Liver (tissue), 9 donors: Measurements from ENCODE around the gene PGAM5. TPM values are rescaled to one million over a fixed set of nuclear protein-coding genes. Genes with fewer than 3 reads are reported as not detected.

Experiments
- DNase-seq: peaks from one replicate; pipeline ENCODE4 v3.0.0-alpha.2; 2017; ENCODE audit warnings: low spot score
- H3K27ac ChIP-seq, 2 donors: one replicate each; pipeline ENCODE4 v1.7.0; 2013; ENCODE audit warnings: inconsistent platforms in 2 of 2, low read length in 2 of 2, control low read depth in 1 of 2, low read depth in 1 of 2, mild to moderate bottlenecking in 1 of 2
- H3K27me3 ChIP-seq, 4 donors: one replicate each; pipeline versions ENCODE4 v1.6.1 to v1.7.0; 2013; ENCODE audit warnings: low read length in 3 of 4, inconsistent platforms in 1 of 4, mild to moderate bottlenecking in 1 of 4, moderate library complexity in 1 of 4; ENCODE audit not compliant: control insufficient read depth in 4 of 4, insufficient read depth in 4 of 4
- H3K36me3 ChIP-seq, 4 donors: one replicate each; pipeline versions ENCODE4 v1.6.1 to v1.7.0; 2013; ENCODE audit warnings: low read length in 3 of 4, mild to moderate bottlenecking in 3 of 4, low read depth in 1 of 4, moderate library complexity in 1 of 4; ENCODE audit not compliant: control insufficient read depth in 4 of 4, insufficient read depth in 3 of 4
- H3K4me1 ChIP-seq, 4 donors: one replicate each; pipeline versions ENCODE4 v1.6.1 to v1.7.0; 2013; ENCODE audit warnings: low read length in 3 of 4, mild to moderate bottlenecking in 3 of 4, moderate library complexity in 1 of 4; ENCODE audit not compliant: control insufficient read depth in 4 of 4, insufficient read depth in 4 of 4
- H3K4me3 ChIP-seq, 3 donors: one replicate each; pipeline versions ENCODE4 v1.6.1 to v1.7.0; 2013; ENCODE audit warnings: low read length in 3 of 3, control low read depth in 1 of 3, low read depth in 1 of 3, mild to moderate bottlenecking in 1 of 3
- H3K9ac ChIP-seq, 2 donors: one replicate each; pipeline ENCODE4 v1.7.0; 2013; ENCODE audit warnings: low read length in 2 of 2, mild to moderate bottlenecking in 2 of 2, moderate library complexity in 2 of 2, control low read depth in 1 of 2, low read depth in 1 of 2
- H3K9me3 ChIP-seq, 4 donors: one replicate each; pipeline versions ENCODE4 v1.6.1 to v1.7.0; 2013; ENCODE audit warnings: low read length in 3 of 4; ENCODE audit not compliant: control insufficient read depth in 4 of 4
- EGR1 ChIP-seq, 2 donors: IDR thresholded peaks; 2 replicates each; pipeline ENCODE4 v1.6.1; 2016 to 2018; ENCODE audit warnings: antibody characterized with exemption in 2 of 2, low read depth in 2 of 2
- FOXA1 ChIP-seq: IDR thresholded peaks from 2 replicates; pipeline ENCODE4 v1.6.1; 2016; ENCODE audit warnings: antibody characterized with exemption
- FOXA2 ChIP-seq: IDR thresholded peaks from 2 replicates; pipeline ENCODE4 v1.6.1; 2016; ENCODE audit warnings: antibody characterized with exemption
- GABPA ChIP-seq, 2 donors: IDR thresholded peaks in 1 of 2; conservative IDR thresholded peaks in 1 of 2; 2 replicates each; pipeline ENCODE4 v1.6.1; 2016; ENCODE audit warnings: antibody characterized with exemption in 2 of 2, mild to moderate bottlenecking in 1 of 2, moderate library complexity in 1 of 2
- HNF4G ChIP-seq: IDR thresholded peaks from 2 replicates; pipeline ENCODE4 v1.6.1; 2016; ENCODE audit warnings: antibody characterized with exemption
- RAD21 ChIP-seq, 2 donors: IDR thresholded peaks; 2 replicates each; pipeline ENCODE4 v1.6.1; 2016; ENCODE audit warnings: antibody characterized with exemption in 2 of 2, mild to moderate bottlenecking in 2 of 2
- RXRA ChIP-seq, 2 donors: IDR thresholded peaks; 2 replicates each; pipeline ENCODE4 v1.6.1; 2017 to 2018; ENCODE audit warnings: antibody characterized with exemption in 2 of 2, mild to moderate bottlenecking in 1 of 2
- SP1 ChIP-seq: IDR thresholded peaks from 2 replicates; pipeline ENCODE4 v1.6.1; 2018; ENCODE audit warnings: antibody characterized with exemption, mild to moderate bottlenecking
- TAF1 ChIP-seq: conservative IDR thresholded peaks from 2 replicates; pipeline ENCODE4 v1.6.1; 2016; ENCODE audit warnings: antibody characterized with exemption, mild to moderate bottlenecking
- WGBS: extraction: QIAGEN DNeasy Blood & Tissue Kit; methylation state at CpG from one replicate; pipeline ENCODE4 v1.1.7; 2013; 5-methylcytosine and 5-hydroxymethylcytosine counted together
- polyA plus RNA-seq, 2 donors: library from polyadenylated mRNA; stranded (reverse) in 1 of 2; unstranded in 1 of 2; fragments of 200-250 nt in 1 of 2; fragments of >200 nt in 1 of 2; fragmentation: Nextera tagmentation in 1 of 2; extraction: Ambion mirVana in 1 of 2; gene quantifications; one replicate each; pipeline versions ENCODE4 v1.2.1 to v1.2.3, GENCODE V29; 2013 to 2015
- total RNA-seq, 2 donors: library from RNA; depleted of rRNA; stranded (reverse); fragments of >200 nt; gene quantifications; one replicate each; pipeline ENCODE4 v1.2.3, GENCODE V29; 2014
- TF ChIP-seq, protein P1 (sequence below): fragments of 150-350 bp; IDR thresholded peaks from 2 replicates; pipeline ENCODE4 v1.5.1; 2017; ENCODE audit warnings: improper control_type of control experiment, low read depth, low read length; ENCODE audit not compliant: missing input control
- TF ChIP-seq, protein P2 (sequence below): IDR thresholded peaks from 2 replicates; pipeline ENCODE4 v1.6.1; 2016; ENCODE audit warnings: antibody characterized with exemption
- TF ChIP-seq, protein P3 (sequence below): IDR thresholded peaks from 2 replicates; pipeline ENCODE4 v1.6.1; 2016; ENCODE audit warnings: antibody characterized with exemption, mild to moderate bottlenecking
- TF ChIP-seq, protein P4 (sequence below): IDR thresholded peaks from 2 replicates; pipeline ENCODE4 v1.6.1; 2016; ENCODE audit warnings: antibody characterized with exemption
- TF ChIP-seq, protein P5 (sequence below): IDR thresholded peaks from 2 replicates; pipeline ENCODE4 v1.6.1; 2016; ENCODE audit warnings: antibody characterized with exemption
- donor health status: healthy.
- donor health status: healthy.
- donor health status: healthy.
- donor health status: healthy.
- donor health status: healthy.

The PGAM5 gene
- total and polyA plus RNA-seq, 4 donors, result 6.3 to 34.0 (median 22.2) TPM

DNA sequence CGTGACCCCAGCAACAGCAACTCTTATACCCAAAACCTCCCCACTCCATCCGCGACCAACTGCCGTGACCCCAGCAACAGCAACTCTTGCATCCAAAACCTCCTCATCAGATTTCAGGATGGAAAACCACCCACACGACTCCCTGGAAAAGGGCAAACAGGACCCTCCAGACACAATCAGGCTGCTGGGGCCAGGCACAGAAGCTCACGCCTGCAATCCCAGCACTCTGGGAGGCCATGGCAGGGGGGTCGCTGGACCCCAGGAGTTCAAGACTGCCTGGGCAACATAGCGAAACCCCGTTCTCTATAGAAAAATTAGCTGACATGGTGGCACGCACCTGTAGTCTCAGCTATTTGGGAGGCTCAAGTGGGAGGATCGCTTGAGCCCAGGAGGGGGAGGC, 19.7 kb downstream of the PGAM5 start:
- Histone ChIP-seq H3K9me3 (no peaks in the 10 kb centered on the region), H3K27ac (no peak overlapping the region), H3K27me3 (no peaks in the 10 kb centered on the region), H3K9ac (no peak overlapping the region), H3K4me1 (no peaks in the 10 kb centered on the region), H3K36me3 (peaks cover 19 to 83% (median 52%) of the 10 kb centered on the region in 4 donors), H3K4me3 (no peak overlapping the region)
- DNase-seq, result no peak
- 93% methylated on average over 11 of the region's 11 CpGs for WGBS
- TF ChIP-seq FOXA1 (no peak), FOXA2 (no peak)

DNA sequence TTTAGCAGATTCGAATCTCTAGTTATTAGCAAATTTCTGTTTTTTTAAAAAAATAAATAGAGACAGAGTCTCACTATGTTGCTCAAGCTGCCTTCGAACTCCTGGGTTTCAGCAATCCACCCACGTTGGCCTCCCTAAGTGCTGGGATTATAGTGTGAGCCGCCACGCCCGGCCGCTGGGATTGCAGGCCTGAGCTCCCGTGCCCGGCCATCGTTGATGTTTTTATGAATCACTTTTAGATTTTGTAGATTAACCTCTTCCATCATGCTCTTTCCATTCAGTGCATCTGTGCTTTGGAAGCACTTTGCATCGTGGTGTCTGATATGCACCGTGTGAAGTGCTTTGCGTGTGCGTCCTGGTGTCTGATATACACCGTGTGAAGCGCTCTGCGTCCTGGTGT, 20.9 kb downstream of the PGAM5 start:
- no peak overlapping the region for H3K27ac ChIP-seq
- no peak for TF ChIP-seq HNF4G
- TF ChIP-seq RAD21 (IDR thresholded peaks at IDR 0.05), result no peak
- TF ChIP-seq, protein P1, sequence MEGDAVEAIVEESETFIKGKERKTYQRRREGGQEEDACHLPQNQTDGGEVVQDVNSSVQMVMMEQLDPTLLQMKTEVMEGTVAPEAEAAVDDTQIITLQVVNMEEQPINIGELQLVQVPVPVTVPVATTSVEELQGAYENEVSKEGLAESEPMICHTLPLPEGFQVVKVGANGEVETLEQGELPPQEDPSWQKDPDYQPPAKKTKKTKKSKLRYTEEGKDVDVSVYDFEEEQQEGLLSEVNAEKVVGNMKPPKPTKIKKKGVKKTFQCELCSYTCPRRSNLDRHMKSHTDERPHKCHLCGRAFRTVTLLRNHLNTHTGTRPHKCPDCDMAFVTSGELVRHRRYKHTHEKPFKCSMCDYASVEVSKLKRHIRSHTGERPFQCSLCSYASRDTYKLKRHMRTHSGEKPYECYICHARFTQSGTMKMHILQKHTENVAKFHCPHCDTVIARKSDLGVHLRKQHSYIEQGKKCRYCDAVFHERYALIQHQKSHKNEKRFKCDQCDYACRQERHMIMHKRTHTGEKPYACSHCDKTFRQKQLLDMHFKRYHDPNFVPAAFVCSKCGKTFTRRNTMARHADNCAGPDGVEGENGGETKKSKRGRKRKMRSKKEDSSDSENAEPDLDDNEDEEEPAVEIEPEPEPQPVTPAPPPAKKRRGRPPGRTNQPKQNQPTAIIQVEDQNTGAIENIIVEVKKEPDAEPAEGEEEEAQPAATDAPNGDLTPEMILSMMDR, result no peak
- TF ChIP-seq EGR1 (IDR thresholded peaks at IDR 0.05; ENCODE audit: low read depth in 2 of 2), result no peak
- no peak for TF ChIP-seq SP1
- TF ChIP-seq, protein P2, sequence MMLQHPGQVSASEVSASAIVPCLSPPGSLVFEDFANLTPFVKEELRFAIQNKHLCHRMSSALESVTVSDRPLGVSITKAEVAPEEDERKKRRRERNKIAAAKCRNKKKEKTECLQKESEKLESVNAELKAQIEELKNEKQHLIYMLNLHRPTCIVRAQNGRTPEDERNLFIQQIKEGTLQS, result no peak
- no peak for TF ChIP-seq GABPA (IDR thresholded peaks at IDR 0.05 in 1 of 2, conservative IDR thresholded peaks at IDR 0.05 in 1 of 2)
- TF ChIP-seq, protein P3, sequence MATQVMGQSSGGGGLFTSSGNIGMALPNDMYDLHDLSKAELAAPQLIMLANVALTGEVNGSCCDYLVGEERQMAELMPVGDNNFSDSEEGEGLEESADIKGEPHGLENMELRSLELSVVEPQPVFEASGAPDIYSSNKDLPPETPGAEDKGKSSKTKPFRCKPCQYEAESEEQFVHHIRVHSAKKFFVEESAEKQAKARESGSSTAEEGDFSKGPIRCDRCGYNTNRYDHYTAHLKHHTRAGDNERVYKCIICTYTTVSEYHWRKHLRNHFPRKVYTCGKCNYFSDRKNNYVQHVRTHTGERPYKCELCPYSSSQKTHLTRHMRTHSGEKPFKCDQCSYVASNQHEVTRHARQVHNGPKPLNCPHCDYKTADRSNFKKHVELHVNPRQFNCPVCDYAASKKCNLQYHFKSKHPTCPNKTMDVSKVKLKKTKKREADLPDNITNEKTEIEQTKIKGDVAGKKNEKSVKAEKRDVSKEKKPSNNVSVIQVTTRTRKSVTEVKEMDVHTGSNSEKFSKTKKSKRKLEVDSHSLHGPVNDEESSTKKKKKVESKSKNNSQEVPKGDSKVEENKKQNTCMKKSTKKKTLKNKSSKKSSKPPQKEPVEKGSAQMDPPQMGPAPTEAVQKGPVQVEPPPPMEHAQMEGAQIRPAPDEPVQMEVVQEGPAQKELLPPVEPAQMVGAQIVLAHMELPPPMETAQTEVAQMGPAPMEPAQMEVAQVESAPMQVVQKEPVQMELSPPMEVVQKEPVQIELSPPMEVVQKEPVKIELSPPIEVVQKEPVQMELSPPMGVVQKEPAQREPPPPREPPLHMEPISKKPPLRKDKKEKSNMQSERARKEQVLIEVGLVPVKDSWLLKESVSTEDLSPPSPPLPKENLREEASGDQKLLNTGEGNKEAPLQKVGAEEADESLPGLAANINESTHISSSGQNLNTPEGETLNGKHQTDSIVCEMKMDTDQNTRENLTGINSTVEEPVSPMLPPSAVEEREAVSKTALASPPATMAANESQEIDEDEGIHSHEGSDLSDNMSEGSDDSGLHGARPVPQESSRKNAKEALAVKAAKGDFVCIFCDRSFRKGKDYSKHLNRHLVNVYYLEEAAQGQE, result no peak
- no peak for TF ChIP-seq FOXA1
- TF ChIP-seq, protein P4, sequence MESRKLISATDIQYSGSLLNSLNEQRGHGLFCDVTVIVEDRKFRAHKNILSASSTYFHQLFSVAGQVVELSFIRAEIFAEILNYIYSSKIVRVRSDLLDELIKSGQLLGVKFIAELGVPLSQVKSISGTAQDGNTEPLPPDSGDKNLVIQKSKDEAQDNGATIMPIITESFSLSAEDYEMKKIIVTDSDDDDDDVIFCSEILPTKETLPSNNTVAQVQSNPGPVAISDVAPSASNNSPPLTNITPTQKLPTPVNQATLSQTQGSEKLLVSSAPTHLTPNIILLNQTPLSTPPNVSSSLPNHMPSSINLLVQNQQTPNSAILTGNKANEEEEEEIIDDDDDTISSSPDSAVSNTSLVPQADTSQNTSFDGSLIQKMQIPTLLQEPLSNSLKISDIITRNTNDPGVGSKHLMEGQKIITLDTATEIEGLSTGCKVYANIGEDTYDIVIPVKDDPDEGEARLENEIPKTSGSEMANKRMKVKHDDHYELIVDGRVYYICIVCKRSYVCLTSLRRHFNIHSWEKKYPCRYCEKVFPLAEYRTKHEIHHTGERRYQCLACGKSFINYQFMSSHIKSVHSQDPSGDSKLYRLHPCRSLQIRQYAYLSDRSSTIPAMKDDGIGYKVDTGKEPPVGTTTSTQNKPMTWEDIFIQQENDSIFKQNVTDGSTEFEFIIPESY, result no peak
- no peak for TF ChIP-seq RXRA (IDR thresholded peaks at IDR 0.05)
- TF ChIP-seq, protein P5, sequence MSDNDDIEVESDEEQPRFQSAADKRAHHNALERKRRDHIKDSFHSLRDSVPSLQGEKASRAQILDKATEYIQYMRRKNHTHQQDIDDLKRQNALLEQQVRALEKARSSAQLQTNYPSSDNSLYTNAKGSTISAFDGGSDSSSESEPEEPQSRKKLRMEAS, result no peak
- TF ChIP-seq FOXA2, result no peak
- TF ChIP-seq TAF1, result no peak
- no peak overlapping the region for H3K9ac ChIP-seq
- H3K4me1 ChIP-seq, result no peaks in the 10 kb centered on the region
- H3K36me3 ChIP-seq, result peaks cover 20 to 81% (median 47%) of the 10 kb centered on the region in 4 donors
- WGBS, result 95% methylated on average over 17 of the region's 17 CpGs
- no peak overlapping the region for H3K4me3 ChIP-seq
- H3K9me3 ChIP-seq, result no peaks in the 10 kb centered on the region
- no peak for DNase-seq
- no peaks in the 10 kb centered on the region for H3K27me3 ChIP-seq
